MG63 (cell line): Measurements from ENCODE around the gene ZNHIT2. TPM values are rescaled to one million over a fixed set of nuclear protein-coding genes. Genes with fewer than 3 reads are reported as not detected.

Source experiments
- DNase-seq: peaks from one replicate; pipeline ENCODE4 v3.0.0-alpha.2; 2020
- H3K27me3 ChIP-seq: fragments of 250-450 bp; sonication (Bioruptor Pico); 2 replicates; pipeline ENCODE4 v1.5.1; 2020; ENCODE audit warnings: mild to moderate bottlenecking, moderate library complexity
- H3K36me3 ChIP-seq: fragments of 250-450 bp; sonication (Bioruptor Pico); 2 replicates; pipeline ENCODE4 v1.5.1; 2020; ENCODE audit warnings: mild to moderate bottlenecking, moderate library complexity
- H3K4me3 ChIP-seq: fragments of 250-450 bp; sonication (Bioruptor Pico); 2 replicates; pipeline ENCODE4 v1.5.1; 2020; ENCODE audit warnings: mild to moderate bottlenecking, moderate library complexity
- H3K9me3 ChIP-seq: fragments of 250-450 bp; sonication (Bioruptor Pico); 2 replicates; pipeline ENCODE4 v1.5.1; 2020; ENCODE audit warnings: mild to moderate bottlenecking, moderate library complexity
- total RNA-seq: library from RNA; depleted of rRNA; stranded (reverse); fragments of >200 nt; shearing (Covaris generic); gene quantifications from 2 replicates; pipeline ENCODE4 v1.2.3, GENCODE V29; 2014; ENCODE audit warnings: low replicate concordance

The ZNHIT2 gene
- total RNA-seq, 1 experiment from 2014 or later: 12.0 TPM

- Histone ChIP-seq H3K4me3 (no peak overlapping the region), H3K36me3 (peaks cover 33% of the 10 kb centered on the region), H3K27me3 (no peaks in the 10 kb centered on the region), H3K9me3 (no peaks in the 10 kb centered on the region)
- no peak for DNase-seq
Observed at GRCh38 chr11:65113839-65114238, 3.7 kb downstream of the ZNHIT2 start.

- peaks cover 30% of the 10 kb centered on the region for H3K36me3 ChIP-seq
Observed at GRCh38 chr11:65113361-65113756, 4.1 kb downstream of the ZNHIT2 start.

GRCh38 chr11:65112546-65113360, 4.7 kb downstream of the ZNHIT2 start:
- Histone ChIP-seq H3K27me3 (no peaks in the 10 kb centered on the region), H3K4me3 (no peak overlapping the region), H3K36me3 (peaks cover 25% of the 10 kb centered on the region), H3K9me3 (no peaks in the 10 kb centered on the region)
- no peak for DNase-seq

More at GRCh38 chr11:65113361-65113756, 4.1 kb downstream of the ZNHIT2 start:
- no peaks in the 10 kb centered on the region for H3K9me3 ChIP-seq
- no peak overlapping the region for H3K4me3 ChIP-seq
- DNase-seq: no peak
- H3K27me3 ChIP-seq: no peaks in the 10 kb centered on the region

- DNase-seq: no peak
- no peaks in the 10 kb centered on the region for H3K27me3 ChIP-seq
- peaks cover 25% of the 10 kb centered on the region for H3K36me3 ChIP-seq
- H3K4me3 ChIP-seq: no peak within 1 kb of the TSS
- no peaks in the 10 kb centered on the region for H3K9me3 ChIP-seq
Observed at GRCh38 chr11:65111744-65112545, 5.6 kb downstream of the ZNHIT2 start, which contains the start of gene TM7SF2. Gene TM7SF2, plus strand, starts transcription at chr11:65111872. Its CDS starts 144 bp downstream, at chr11:65112016.

- no peak overlapping the region for H3K4me3 ChIP-seq
- H3K36me3 ChIP-seq: peaks cover 18% of the 10 kb centered on the region
- no peaks in the 10 kb centered on the region for H3K27me3 ChIP-seq
- DNase-seq: no peak
- no peaks in the 10 kb centered on the region for H3K9me3 ChIP-seq
Observed at GRCh38 chr11:65111159-65111743, 6.2 kb downstream of the ZNHIT2 start.

- no peaks in the 10 kb centered on the region for H3K27me3 ChIP-seq
- H3K9me3 ChIP-seq: no peaks in the 10 kb centered on the region
- H3K4me3 ChIP-seq: no peak overlapping the region
- DNase-seq: peak; percentile 70
- peaks cover 10% of the 10 kb centered on the region for H3K36me3 ChIP-seq
Observed at GRCh38 chr11:65110354-65110861, 7.1 kb downstream of the ZNHIT2 start.

GRCh38 chr11:65109231-65110198, 8.0 kb downstream of the ZNHIT2 start:
- DNase-seq: no peak
- H3K27me3 ChIP-seq: no peaks in the 10 kb centered on the region
- no peak overlapping the region for H3K4me3 ChIP-seq
- peaks cover 8% of the 10 kb centered on the region for H3K36me3 ChIP-seq
- H3K9me3 ChIP-seq: no peaks in the 10 kb centered on the region

GRCh38 chr11:65108469-65109123, 8.9 kb downstream of the ZNHIT2 start:
- no peaks in the 10 kb centered on the region for H3K9me3 ChIP-seq
- no peak overlapping the region for H3K4me3 ChIP-seq
- DNase-seq: no peak
- H3K27me3 ChIP-seq: no peaks in the 10 kb centered on the region
- H3K36me3 ChIP-seq: peaks cover 8% of the 10 kb centered on the region

GRCh38 chr11:65107751-65108468, 9.6 kb downstream of the ZNHIT2 start:
- H3K36me3 ChIP-seq: peaks cover 8% of the 10 kb centered on the region
- H3K27me3 ChIP-seq: no peaks in the 10 kb centered on the region
- H3K4me3 ChIP-seq: no peak overlapping the region
- DNase-seq: no peak
- no peaks in the 10 kb centered on the region for H3K9me3 ChIP-seq

GRCh38 chr11:65107078-65107477, 10.4 kb downstream of the ZNHIT2 start:
- Histone ChIP-seq H3K36me3 (peaks cover 8% of the 10 kb centered on the region), H3K27me3 (no peaks in the 10 kb centered on the region), H3K9me3 (no peaks in the 10 kb centered on the region), H3K4me3 (no peak overlapping the region)
- no peak for DNase-seq

GRCh38 chr11:65104628-65105027, 12.9 kb downstream of the ZNHIT2 start:
- H3K4me3 ChIP-seq: no peak overlapping the region
- H3K27me3 ChIP-seq: no peaks in the 10 kb centered on the region
- H3K36me3 ChIP-seq: peaks cover 3% of the 10 kb centered on the region
- H3K9me3 ChIP-seq: no peaks in the 10 kb centered on the region
- no peak for DNase-seq

- no peak for DNase-seq
- H3K9me3 ChIP-seq: no peaks in the 10 kb centered on the region
- H3K27me3 ChIP-seq: no peaks in the 10 kb centered on the region
- peaks cover 8% of the 10 kb centered on the region for H3K36me3 ChIP-seq
- H3K4me3 ChIP-seq: no peak overlapping the region
Observed at GRCh38 chr11:65103476-65103875, 14.0 kb downstream of the ZNHIT2 start.

- H3K27me3 ChIP-seq: no peaks in the 10 kb centered on the region
- peak; percentile 56 for DNase-seq
- peaks cover 10% of the 10 kb centered on the region for H3K36me3 ChIP-seq
- no peak overlapping the region for H3K4me3 ChIP-seq
- no peaks in the 10 kb centered on the region for H3K9me3 ChIP-seq
Observed at GRCh38 chr11:65102142-65103095, 15.1 kb downstream of the ZNHIT2 start.
